Liver (tissue), 9 donors: ENCODE data around the gene MMP19. TPM values are rescaled to one million over a fixed set of nuclear protein-coding genes. Genes with fewer than 3 reads are reported as not detected.
"Not testable (repeated sequence)": the region's sequence is repeated elsewhere in the genome, so short reads cannot be mapped to it uniquely, and the experiment has no call there.

Source experiments
- DNase-seq: peaks from one replicate; pipeline ENCODE4 v3.0.0-alpha.2; 2017; ENCODE audit warnings: low spot score
- H3K27ac ChIP-seq, 2 donors: one replicate each; pipeline ENCODE4 v1.7.0; 2013; ENCODE audit warnings: inconsistent platforms in 2 of 2, low read length in 2 of 2, control low read depth in 1 of 2, low read depth in 1 of 2, mild to moderate bottlenecking in 1 of 2
- H3K27me3 ChIP-seq, 4 donors: one replicate each; pipeline versions ENCODE4 v1.6.1 to v1.7.0; 2013; ENCODE audit warnings: low read length in 3 of 4, inconsistent platforms in 1 of 4, mild to moderate bottlenecking in 1 of 4, moderate library complexity in 1 of 4; ENCODE audit not compliant: control insufficient read depth in 4 of 4, insufficient read depth in 4 of 4
- H3K36me3 ChIP-seq, 4 donors: one replicate each; pipeline versions ENCODE4 v1.6.1 to v1.7.0; 2013; ENCODE audit warnings: low read length in 3 of 4, mild to moderate bottlenecking in 3 of 4, low read depth in 1 of 4, moderate library complexity in 1 of 4; ENCODE audit not compliant: control insufficient read depth in 4 of 4, insufficient read depth in 3 of 4
- H3K4me1 ChIP-seq, 4 donors: one replicate each; pipeline versions ENCODE4 v1.6.1 to v1.7.0; 2013; ENCODE audit warnings: low read length in 3 of 4, mild to moderate bottlenecking in 3 of 4, moderate library complexity in 1 of 4; ENCODE audit not compliant: control insufficient read depth in 4 of 4, insufficient read depth in 4 of 4
- H3K4me3 ChIP-seq, 3 donors: one replicate each; pipeline versions ENCODE4 v1.6.1 to v1.7.0; 2013; ENCODE audit warnings: low read length in 3 of 3, control low read depth in 1 of 3, low read depth in 1 of 3, mild to moderate bottlenecking in 1 of 3
- H3K9ac ChIP-seq, 2 donors: one replicate each; pipeline ENCODE4 v1.7.0; 2013; ENCODE audit warnings: low read length in 2 of 2, mild to moderate bottlenecking in 2 of 2, moderate library complexity in 2 of 2, control low read depth in 1 of 2, low read depth in 1 of 2
- H3K9me3 ChIP-seq, 4 donors: one replicate each; pipeline versions ENCODE4 v1.6.1 to v1.7.0; 2013; ENCODE audit warnings: low read length in 3 of 4; ENCODE audit not compliant: control insufficient read depth in 4 of 4
- ATF3 ChIP-seq: IDR thresholded peaks from 2 replicates; pipeline ENCODE4 v1.6.1; 2016; ENCODE audit warnings: antibody characterized with exemption
- CTCF ChIP-seq: fragments of 150-350 bp; IDR thresholded peaks from 2 replicates; pipeline ENCODE4 v1.5.1; 2017; ENCODE audit warnings: improper control_type of control experiment, low read depth, low read length; ENCODE audit not compliant: missing input control
- EGR1 ChIP-seq, 2 donors: IDR thresholded peaks; 2 replicates each; pipeline ENCODE4 v1.6.1; 2016 to 2018; ENCODE audit warnings: antibody characterized with exemption in 2 of 2, low read depth in 2 of 2
- FOXA2 ChIP-seq: IDR thresholded peaks from 2 replicates; pipeline ENCODE4 v1.6.1; 2016; ENCODE audit warnings: antibody characterized with exemption
- HNF4G ChIP-seq: IDR thresholded peaks from 2 replicates; pipeline ENCODE4 v1.6.1; 2016; ENCODE audit warnings: antibody characterized with exemption
- JUND ChIP-seq, 2 donors: IDR thresholded peaks; 2 replicates each; pipeline ENCODE4 v1.6.1; 2016; ENCODE audit warnings: antibody characterized with exemption in 2 of 2
- RAD21 ChIP-seq, 2 donors: IDR thresholded peaks; 2 replicates each; pipeline ENCODE4 v1.6.1; 2016; ENCODE audit warnings: antibody characterized with exemption in 2 of 2, mild to moderate bottlenecking in 2 of 2
- REST ChIP-seq: IDR thresholded peaks from 2 replicates; pipeline ENCODE4 v1.6.1; 2016; ENCODE audit warnings: antibody characterized with exemption, mild to moderate bottlenecking
- RXRA ChIP-seq, 2 donors: IDR thresholded peaks; 2 replicates each; pipeline ENCODE4 v1.6.1; 2017 to 2018; ENCODE audit warnings: antibody characterized with exemption in 2 of 2, mild to moderate bottlenecking in 1 of 2
- SP1 ChIP-seq: IDR thresholded peaks from 2 replicates; pipeline ENCODE4 v1.6.1; 2018; ENCODE audit warnings: antibody characterized with exemption, mild to moderate bottlenecking
- TAF1 ChIP-seq: conservative IDR thresholded peaks from 2 replicates; pipeline ENCODE4 v1.6.1; 2016; ENCODE audit warnings: antibody characterized with exemption, mild to moderate bottlenecking
- YY1 ChIP-seq: IDR thresholded peaks from 2 replicates; pipeline ENCODE4 v1.6.1; 2016; ENCODE audit warnings: antibody characterized with exemption, mild to moderate bottlenecking
- ZBTB33 ChIP-seq: IDR thresholded peaks from 2 replicates; pipeline ENCODE4 v1.6.1; 2016; ENCODE audit warnings: antibody characterized with exemption
- WGBS: extraction: QIAGEN DNeasy Blood & Tissue Kit; methylation state at CpG from one replicate; pipeline ENCODE4 v1.1.7; 2013; 5-methylcytosine and 5-hydroxymethylcytosine counted together
- polyA plus RNA-seq, 2 donors: library from polyadenylated mRNA; stranded (reverse) in 1 of 2; unstranded in 1 of 2; fragments of 200-250 nt in 1 of 2; fragments of >200 nt in 1 of 2; fragmentation: Nextera tagmentation in 1 of 2; extraction: Ambion mirVana in 1 of 2; gene quantifications; one replicate each; pipeline versions ENCODE4 v1.2.1 to v1.2.3, GENCODE V29; 2013 to 2015
- total RNA-seq, 2 donors: library from RNA; depleted of rRNA; stranded (reverse); fragments of >200 nt; gene quantifications; one replicate each; pipeline ENCODE4 v1.2.3, GENCODE V29; 2014
- donor health status: healthy.
- donor health status: healthy.
- donor health status: healthy.
- donor health status: healthy.
- donor health status: healthy.

MMP19 gene
- total and polyA plus RNA-seq, 4 donors: 1.1 to 2.4 (median 1.4) TPM

GRCh38 chr12:55865327-55865726 lies 22.6 kb upstream of the MMP19 start:
- TF ChIP-seq REST (no peak), FOXA2 (no peak), HNF4G (no peak), ATF3 (no peak), RXRA (IDR thresholded peaks at IDR 0.05) (no peak), TAF1 (no peak), CTCF (no peak)
- Histone ChIP-seq H3K4me3 (no peak overlapping the region), H3K27ac (no peak overlapping the region), H3K27me3 (no peaks in the 10 kb centered on the region), H3K4me1 (no peaks in the 10 kb centered on the region), H3K36me3 (no peaks in the 10 kb centered on the region), H3K9me3 (no peaks in the 10 kb centered on the region), H3K9ac (no peak overlapping the region)
- 90% methylated on average over 2 of the region's 2 CpGs for WGBS
- no peak for DNase-seq

GRCh38 chr12:55862931-55863330 lies 20.2 kb upstream of the MMP19 start:
- WGBS: 97% methylated on average over 13 of the region's 13 CpGs
- not testable (repeated sequence) for H3K4me3 ChIP-seq, H3K9me3 ChIP-seq, H3K27me3 ChIP-seq, H3K4me1 ChIP-seq, DNase-seq, H3K27ac ChIP-seq, H3K9ac ChIP-seq, H3K36me3 ChIP-seq

GRCh38 chr12:55862286-55862685 lies 19.6 kb upstream of the MMP19 start:
- Histone ChIP-seq H3K4me3 (no peak overlapping the region), H3K4me1 (no peaks in the 10 kb centered on the region), H3K9me3 (no peaks in the 10 kb centered on the region), H3K27ac (no peak overlapping the region), H3K36me3 (no peaks in the 10 kb centered on the region), H3K9ac (no peak overlapping the region), H3K27me3 (no peaks in the 10 kb centered on the region)
- DNase-seq: no peak
- TF ChIP-seq ATF3 (no peak), RAD21 (IDR thresholded peaks at IDR 0.05) (no peak), EGR1 (IDR thresholded peaks at IDR 0.05; ENCODE audit: low read depth in 2 of 2) (no peak), CTCF (no peak), FOXA2 (no peak), HNF4G (no peak), TAF1 (no peak), RXRA (IDR thresholded peaks at IDR 0.05) (no peak), REST (no peak), JUND (IDR thresholded peaks at IDR 0.05) (no peak), SP1 (no peak), YY1 (no peak), ZBTB33 (no peak)
